ENCODE measurements around the gene ALOX5.

ALOX5 gene

GRCh38 chr10:45425621-45426563 is 51.9 kb downstream of the ALOX5 start:
- no peak for DNase-seq

GRCh38 chr10:45427262-45427969 is 53.4 kb downstream of the ALOX5 start:
- no peak for DNase-seq

GRCh38 chr10:45427970-45428366 is 54.0 kb downstream of the ALOX5 start:
- no peak for DNase-seq

- no peak for DNase-seq
Observed at GRCh38 chr10:45428611-45429510, 54.8 kb downstream of the ALOX5 start.

GRCh38 chr10:45429790-45430189 is 55.8 kb downstream of the ALOX5 start:
- no peak for DNase-seq

GRCh38 chr10:45432113-45432512 is 58.1 kb downstream of the ALOX5 start:
- no peak for DNase-seq

GRCh38 chr10:45432700-45433472 is 58.9 kb downstream of the ALOX5 start:
- no peak for DNase-seq

GRCh38 chr10:45433716-45434469 is 59.9 kb downstream of the ALOX5 start:
- DNase-seq: peak; percentile 9

GRCh38 chr10:45437587-45438465 is 63.8 kb downstream of the ALOX5 start:
- no peak for DNase-seq

- no peak for DNase-seq
Observed at GRCh38 chr10:45438466-45439090, 64.6 kb downstream of the ALOX5 start.

GRCh38 chr10:45439365-45439764 is 65.3 kb downstream of the ALOX5 start:
- no peak for DNase-seq

- DNase-seq: no peak
Observed at GRCh38 chr10:45439873-45440272, 65.9 kb downstream of the ALOX5 start.

- no peak for DNase-seq
Observed at GRCh38 chr10:45440511-45441062, 66.6 kb downstream of the ALOX5 start.

GRCh38 chr10:45441239-45442190 is 67.5 kb downstream of the ALOX5 start:
- DNase-seq: no peak

GRCh38 chr10:45442251-45442650 is 68.2 kb downstream of the ALOX5 start:
- no peak for DNase-seq

- no peak for DNase-seq
Observed at GRCh38 chr10:45442662-45443061, 68.6 kb downstream of the ALOX5 start.

- no peak for DNase-seq
Observed at GRCh38 chr10:45443101-45444009, 69.3 kb downstream of the ALOX5 start.
